Peyer's patch (tissue), 4 donors: ENCODE results near the gene SAA1.
"Not testable (repeated sequence)": the region's sequence is repeated elsewhere in the genome, so short reads cannot be mapped to it uniquely, and the experiment has no call there.

Source experiments
- POLR2A ChIP-seq, 2 donors: fragments of 450-650 bp; IDR thresholded peaks; one replicate each; pipeline ENCODE4 v1.5.1; 2017; ENCODE audit warnings: antibody characterized with exemption in 2 of 2, mild to moderate bottlenecking in 2 of 2, moderate library complexity in 2 of 2
- TF ChIP-seq, protein P1 (sequence below), 6 experiments: fragments of 450-650 bp in 4 of 6; fragments of 200-600 bp in 2 of 6; sonication (generic) in 1 of 6; IDR thresholded peaks; one replicate each; pipeline ENCODE4 v1.5.1; 2017 to 2019; ENCODE audit warnings: antibody characterized with exemption in 6 of 6, mild to moderate bottlenecking in 3 of 6, moderate library complexity in 1 of 6

DNA sequence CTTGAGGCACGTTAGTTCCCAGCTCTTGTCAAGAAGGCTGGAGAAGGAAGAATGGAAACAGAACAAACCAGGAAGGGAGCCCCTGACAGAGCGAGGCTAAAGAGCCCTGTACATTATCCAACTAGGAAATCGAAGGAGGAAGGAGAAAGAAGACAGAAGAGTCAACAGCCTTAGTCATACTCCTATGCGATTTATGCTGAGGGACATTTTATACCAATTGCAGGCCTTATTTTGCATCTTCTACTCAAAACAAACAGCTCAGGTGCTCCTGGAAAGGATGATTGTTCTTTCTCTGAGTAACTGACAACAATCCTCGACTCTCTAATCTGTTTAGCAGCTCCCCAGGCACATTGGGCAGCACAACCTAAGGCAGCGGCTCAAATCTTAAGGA lies 18.9 kb upstream of the SAA1 start:
- TF ChIP-seq, protein P1, sequence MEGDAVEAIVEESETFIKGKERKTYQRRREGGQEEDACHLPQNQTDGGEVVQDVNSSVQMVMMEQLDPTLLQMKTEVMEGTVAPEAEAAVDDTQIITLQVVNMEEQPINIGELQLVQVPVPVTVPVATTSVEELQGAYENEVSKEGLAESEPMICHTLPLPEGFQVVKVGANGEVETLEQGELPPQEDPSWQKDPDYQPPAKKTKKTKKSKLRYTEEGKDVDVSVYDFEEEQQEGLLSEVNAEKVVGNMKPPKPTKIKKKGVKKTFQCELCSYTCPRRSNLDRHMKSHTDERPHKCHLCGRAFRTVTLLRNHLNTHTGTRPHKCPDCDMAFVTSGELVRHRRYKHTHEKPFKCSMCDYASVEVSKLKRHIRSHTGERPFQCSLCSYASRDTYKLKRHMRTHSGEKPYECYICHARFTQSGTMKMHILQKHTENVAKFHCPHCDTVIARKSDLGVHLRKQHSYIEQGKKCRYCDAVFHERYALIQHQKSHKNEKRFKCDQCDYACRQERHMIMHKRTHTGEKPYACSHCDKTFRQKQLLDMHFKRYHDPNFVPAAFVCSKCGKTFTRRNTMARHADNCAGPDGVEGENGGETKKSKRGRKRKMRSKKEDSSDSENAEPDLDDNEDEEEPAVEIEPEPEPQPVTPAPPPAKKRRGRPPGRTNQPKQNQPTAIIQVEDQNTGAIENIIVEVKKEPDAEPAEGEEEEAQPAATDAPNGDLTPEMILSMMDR (IDR thresholded peaks at IDR 0.05), result not testable (repeated sequence)
- not testable (repeated sequence) for TF ChIP-seq POLR2A (IDR thresholded peaks at IDR 0.05)
